Measurements from ENCODE around the gene ACTR3. TPM values are rescaled to one million over a fixed set of nuclear protein-coding genes. Genes with fewer than 3 reads are reported as not detected.

The ACTR3 gene
- total RNA-seq, 2 donors from 2014 or later = 466 to 661 TPM

DNA sequence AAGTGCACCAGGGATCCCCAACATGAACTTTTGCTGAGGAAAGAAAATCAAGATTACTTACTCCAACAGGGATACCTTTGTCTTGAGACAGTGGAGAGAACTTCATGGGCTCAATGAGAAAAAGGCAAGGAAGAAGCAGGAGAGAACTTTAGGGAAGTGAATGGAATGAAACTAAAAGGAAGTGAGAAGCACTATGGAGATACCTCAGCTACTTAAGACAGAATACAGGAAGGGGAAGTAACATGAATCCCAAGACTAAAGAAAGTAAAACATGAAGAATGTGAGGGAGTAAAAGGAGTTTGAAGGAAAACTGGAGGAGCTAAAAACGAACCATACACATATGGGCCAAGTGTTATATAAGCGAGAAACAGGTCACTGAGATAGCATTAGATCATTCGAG lies 32.4 kb upstream of the ACTR3 start:
- Mint-ChIP-seq H3K27me3 (no peaks in the 10 kb centered on the region), H3K9me3 (no peaks in the 10 kb centered on the region), H3K27ac (peak overlapping the region in 1 of 2 donors; percentile 0), H3K4me3 (no peak overlapping the region), H3K36me3 (peaks cover 7% of the 10 kb centered on the region), H3K4me1 (ENCODE audit: low read depth in 2 of 2) (peaks cover 6 to 8% of the 10 kb centered on the region in 2 donors)
- no peak for DNase-seq (ENCODE audit: low spot score)
- no peak for ATAC-seq

DNA sequence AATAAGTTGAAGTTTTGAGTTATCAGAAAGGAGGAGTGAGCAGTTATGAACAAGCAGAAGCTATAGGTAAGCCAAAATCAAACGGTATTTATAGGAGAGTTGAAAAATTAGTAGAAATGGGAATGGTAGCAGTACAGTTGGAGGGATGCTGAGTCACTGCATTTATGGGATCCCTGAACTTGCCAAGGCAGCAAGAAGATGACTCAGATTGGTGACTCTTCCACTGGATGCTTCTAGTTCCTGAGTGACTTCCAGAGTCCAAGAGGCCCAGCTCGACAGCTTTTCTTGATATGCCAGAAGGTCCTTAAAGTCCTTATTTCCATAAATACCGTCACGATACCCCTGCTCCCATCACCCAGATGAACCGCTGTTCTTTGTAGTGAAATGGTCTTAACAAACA lies 31.1 kb upstream of the ACTR3 start:
- Mint-ChIP-seq H3K27me3 (peaks cover 0 to 5% of the 10 kb centered on the region in 2 donors), H3K4me3 (no peak overlapping the region), H3K9me3 (no peaks in the 10 kb centered on the region), H3K36me3 (peaks cover 7% of the 10 kb centered on the region), H3K4me1 (ENCODE audit: low read depth in 2 of 2) (peaks cover 6 to 8% of the 10 kb centered on the region in 2 donors), H3K27ac (no peak overlapping the region)
- ATAC-seq (no peak), DNase-seq (ENCODE audit: low spot score) (no peak)

DNA sequence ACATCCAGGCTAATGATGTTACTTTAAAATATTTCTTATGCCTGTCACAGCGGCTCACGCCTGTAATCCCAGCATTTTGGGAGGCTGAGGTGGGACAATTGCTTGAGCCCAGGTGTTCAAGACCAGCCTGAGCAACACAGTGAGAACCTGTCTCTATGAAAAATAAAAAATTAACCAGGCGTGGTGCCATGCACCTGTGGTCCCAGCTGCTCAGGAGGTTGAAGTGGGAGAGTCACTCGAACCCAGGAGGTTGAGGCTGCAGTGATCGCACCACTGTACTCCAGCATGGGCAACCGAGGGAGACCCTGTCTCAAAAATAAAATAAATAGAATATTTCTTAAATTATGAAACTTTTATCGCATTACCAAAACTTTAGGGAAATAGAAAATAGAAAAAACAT lies 28.1 kb upstream of the ACTR3 start:
- Mint-ChIP-seq H3K27me3 (peaks cover 0 to 6% of the 10 kb centered on the region in 2 donors), H3K4me3 (no peak overlapping the region), H3K36me3 (peaks cover 7% of the 10 kb centered on the region), H3K9me3 (no peaks in the 10 kb centered on the region), H3K27ac (no peak overlapping the region), H3K4me1 (ENCODE audit: low read depth in 2 of 2) (peaks cover 3 to 8% of the 10 kb centered on the region in 2 donors)
- DNase-seq (ENCODE audit: low spot score) (no peak), ATAC-seq (no peak)

DNA sequence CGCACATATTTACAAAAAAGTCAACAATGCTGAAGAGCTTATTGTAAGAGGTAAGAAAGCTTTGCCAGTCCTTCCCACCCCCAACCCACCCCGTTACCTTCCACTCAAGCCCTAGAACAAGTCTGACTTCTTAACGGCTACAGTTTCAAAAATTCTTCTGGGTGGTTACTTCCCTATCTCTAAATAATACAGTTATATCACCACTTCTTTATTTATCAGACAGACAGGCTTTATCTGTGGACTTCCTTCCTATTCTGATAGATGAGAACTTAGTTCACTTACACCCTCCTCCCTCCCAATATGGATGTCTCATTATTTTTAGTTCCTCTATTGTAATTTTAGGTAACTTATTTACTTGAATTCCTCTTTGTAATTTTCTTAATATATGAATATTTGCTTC lies 26.7 kb upstream of the ACTR3 start:
- H3K9me3 Mint-ChIP-seq = no peaks in the 10 kb centered on the region
- peaks cover 0 to 3% of the 10 kb centered on the region in 2 donors for H3K4me1 Mint-ChIP-seq (ENCODE audit: low read depth in 2 of 2)
- H3K27me3 Mint-ChIP-seq = peaks cover 0 to 10% of the 10 kb centered on the region in 2 donors
- ATAC-seq (no peak), DNase-seq (ENCODE audit: low spot score) (no peak)
- H3K36me3 Mint-ChIP-seq = no peaks in the 10 kb centered on the region
- peak overlapping the region; percentile 3 for H3K4me3 Mint-ChIP-seq
- H3K27ac Mint-ChIP-seq = no peak overlapping the region

DNA sequence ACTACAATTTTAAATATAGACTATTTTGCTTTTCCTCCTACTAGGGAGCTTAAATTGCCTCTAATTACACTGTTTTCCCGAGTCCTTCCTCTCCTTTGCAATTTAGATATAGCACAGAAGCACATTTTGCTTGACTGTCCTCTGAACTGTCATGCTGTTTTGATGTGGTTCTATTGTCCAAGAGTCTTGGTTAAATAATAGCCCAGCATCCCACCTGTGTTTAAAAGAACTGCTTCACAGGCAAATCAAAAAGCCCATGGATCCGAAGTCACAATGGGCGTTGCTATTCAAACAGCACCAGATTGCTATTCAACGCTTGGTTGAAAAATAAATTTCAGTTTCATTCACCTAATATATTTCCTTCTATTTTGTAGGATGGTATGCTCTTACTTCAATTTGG lies 22.3 kb upstream of the ACTR3 start:
- Mint-ChIP-seq H3K4me1 (ENCODE audit: low read depth in 2 of 2) (peaks cover 5 to 12% of the 10 kb centered on the region in 2 donors), H3K27me3 (peaks cover 0 to 13% of the 10 kb centered on the region in 2 donors), H3K36me3 (no peaks in the 10 kb centered on the region), H3K9me3 (no peaks in the 10 kb centered on the region), H3K27ac (peak overlapping the region in 1 of 2 donors; percentile 7), H3K4me3 (no peak overlapping the region)
- DNase-seq (ENCODE audit: low spot score) (no peak), ATAC-seq (no peak)

DNA sequence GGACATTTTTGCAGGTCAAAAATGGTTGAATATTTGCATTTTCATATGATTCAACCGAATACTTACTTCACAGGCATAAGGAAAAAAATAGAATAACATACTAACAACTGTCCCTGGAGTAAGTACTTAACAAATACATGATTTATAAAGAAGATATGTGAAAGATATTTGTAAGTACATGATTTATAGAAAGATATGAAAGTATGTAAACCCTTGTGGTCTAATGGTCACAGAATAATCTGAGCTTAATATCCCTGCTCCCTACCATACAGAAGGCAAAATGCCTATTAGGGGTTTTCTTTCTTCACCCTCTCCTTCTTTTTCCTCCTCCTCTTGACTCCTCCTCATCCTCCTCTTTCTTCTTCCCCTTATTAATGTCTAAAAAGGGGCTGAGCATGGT lies 20.6 kb upstream of the ACTR3 start:
- peaks cover 11 to 17% of the 10 kb centered on the region in 2 donors for H3K4me1 Mint-ChIP-seq (ENCODE audit: low read depth in 2 of 2)
- H3K36me3 Mint-ChIP-seq = peaks cover 5% of the 10 kb centered on the region
- H3K4me3 Mint-ChIP-seq = no peak overlapping the region
- no peak for ATAC-seq
- no peaks in the 10 kb centered on the region for H3K9me3 Mint-ChIP-seq
- DNase-seq (ENCODE audit: low spot score) = no peak
- no peak overlapping the region for H3K27ac Mint-ChIP-seq
- peaks cover 0 to 7% of the 10 kb centered on the region in 2 donors for H3K27me3 Mint-ChIP-seq

DNA sequence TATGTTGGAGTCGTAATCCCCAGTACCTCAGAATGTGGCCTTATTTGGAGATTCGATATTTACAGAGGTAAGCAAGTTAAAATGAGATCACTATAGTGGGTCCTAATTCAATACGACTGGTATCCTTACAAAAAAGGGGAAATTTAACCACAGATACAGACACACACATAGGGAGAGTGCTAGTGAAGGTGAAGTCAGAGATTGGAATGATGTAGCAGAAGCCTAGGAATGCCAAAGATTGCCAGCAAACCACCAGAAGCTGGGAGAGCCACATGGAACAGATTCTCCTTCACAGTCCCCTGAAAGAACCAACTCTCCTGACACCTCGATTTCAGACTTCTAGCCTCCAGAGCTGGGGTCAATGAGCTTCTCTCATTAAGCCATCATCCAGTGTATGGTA lies 17.7 kb upstream of the ACTR3 start:
- Mint-ChIP-seq H3K4me3 (no peak overlapping the region), H3K36me3 (peaks cover 6% of the 10 kb centered on the region)

DNA sequence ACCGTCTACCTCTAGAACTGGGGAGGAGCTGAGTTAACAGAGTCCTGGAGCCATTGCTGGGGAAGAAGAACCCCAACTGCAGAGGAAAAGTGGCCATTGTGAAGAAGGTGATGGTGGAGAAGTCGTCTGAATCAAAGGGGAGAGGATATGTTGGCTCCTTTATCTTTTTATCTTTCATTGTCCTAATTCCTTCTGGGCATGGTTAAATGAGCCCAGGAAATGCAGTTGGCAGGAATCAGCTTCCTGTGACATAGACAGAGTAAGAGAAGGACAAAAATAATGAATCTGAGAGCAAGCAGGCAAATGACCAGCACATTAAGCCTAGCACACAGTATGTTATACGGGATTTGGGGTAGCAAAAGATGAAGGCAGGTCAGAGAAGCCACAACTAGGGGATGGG lies 16.0 kb upstream of the ACTR3 start:
- DNase-seq (ENCODE audit: low spot score) = no peak
- Mint-ChIP-seq H3K27ac (peak overlapping the region in 1 of 2 donors; percentile 20), H3K4me3 (no peak overlapping the region), H3K4me1 (ENCODE audit: low read depth in 2 of 2) (peaks cover 16 to 21% of the 10 kb centered on the region in 2 donors), H3K36me3 (peaks cover 6% of the 10 kb centered on the region), H3K9me3 (no peaks in the 10 kb centered on the region), H3K27me3 (no peaks in the 10 kb centered on the region)
- ATAC-seq = no peak

More for the DNA sequence above, 17.7 kb upstream of the ACTR3 start:
- H3K27ac Mint-ChIP-seq = no peak overlapping the region
- peaks cover 15 to 18% of the 10 kb centered on the region in 2 donors for H3K4me1 Mint-ChIP-seq (ENCODE audit: low read depth in 2 of 2)
- no peak for DNase-seq (ENCODE audit: low spot score)
- H3K27me3 Mint-ChIP-seq = peaks cover 0 to 7% of the 10 kb centered on the region in 2 donors
- no peak for ATAC-seq
- H3K9me3 Mint-ChIP-seq = no peaks in the 10 kb centered on the region

DNA sequence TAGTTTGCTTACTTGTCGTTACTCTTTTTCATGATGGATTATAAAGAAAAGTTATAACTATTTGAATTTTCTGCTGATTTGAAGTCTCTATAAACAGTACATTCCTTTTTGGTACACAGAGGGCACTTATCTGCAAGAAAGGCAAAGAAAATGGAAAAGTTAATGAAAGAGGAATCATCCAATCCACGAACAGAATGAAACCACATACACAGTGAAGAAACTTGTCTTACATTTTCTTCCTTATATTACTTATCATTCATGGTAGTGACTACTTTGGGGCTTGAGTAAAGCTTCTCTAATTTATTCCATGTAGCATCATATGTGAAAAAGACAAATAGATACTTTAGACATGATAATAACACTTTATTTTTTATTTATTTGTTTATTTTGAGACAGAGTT lies 14.8 kb upstream of the ACTR3 start:
- H3K4me3 Mint-ChIP-seq = no peak overlapping the region
- H3K27ac Mint-ChIP-seq = no peak overlapping the region
- no peaks in the 10 kb centered on the region for H3K27me3 Mint-ChIP-seq
- DNase-seq (ENCODE audit: low spot score) (no peak), ATAC-seq (no peak)
- peaks cover 16 to 23% of the 10 kb centered on the region in 2 donors for H3K4me1 Mint-ChIP-seq (ENCODE audit: low read depth in 2 of 2)
- no peaks in the 10 kb centered on the region for H3K9me3 Mint-ChIP-seq
- peaks cover 6% of the 10 kb centered on the region for H3K36me3 Mint-ChIP-seq

DNA sequence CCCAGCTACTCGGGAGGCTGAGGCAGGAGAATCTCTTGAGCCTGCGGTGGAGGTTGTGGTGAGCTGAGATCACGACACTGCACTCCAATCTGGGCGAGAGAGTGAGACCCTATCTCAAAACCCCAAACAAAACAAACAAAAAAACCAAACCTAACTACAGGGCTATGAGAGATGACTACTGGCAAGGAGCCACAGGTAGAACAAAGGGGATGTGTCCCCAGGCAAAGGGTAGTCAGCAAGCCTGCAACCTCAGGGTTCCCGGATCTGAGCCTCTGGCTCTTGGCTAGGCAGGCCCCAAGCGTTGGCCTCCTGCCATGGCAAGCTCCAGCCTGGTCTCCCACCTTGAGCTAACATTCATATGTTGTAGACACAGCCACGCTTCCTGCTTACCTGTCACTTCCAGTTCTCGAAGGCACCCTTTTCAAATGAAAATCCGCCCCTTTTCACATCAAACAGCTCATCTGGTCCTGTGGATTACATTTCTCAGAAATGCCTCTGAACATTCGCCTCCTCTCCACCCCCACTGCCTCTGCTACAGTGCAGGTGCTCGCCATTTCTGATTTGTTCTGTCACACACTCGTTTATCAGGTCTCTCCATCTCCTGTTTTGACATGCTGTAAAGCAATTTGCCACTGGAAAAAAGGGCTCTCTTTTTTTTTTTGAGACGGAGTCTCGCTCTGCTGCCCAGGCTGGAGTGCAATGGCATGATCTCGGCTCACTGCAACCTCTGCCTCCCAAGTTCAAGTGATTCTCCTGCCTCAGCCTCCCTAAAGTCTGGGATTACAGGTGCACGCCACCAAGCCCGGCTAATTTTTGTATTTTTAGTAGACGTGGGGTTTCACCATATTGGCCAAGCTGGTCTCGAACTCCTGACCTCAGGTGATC lies 13.1 kb upstream of the ACTR3 start:
- Mint-ChIP-seq H3K27ac (peak overlapping the region in 1 of 2 donors; percentile 46), H3K36me3 (peaks cover 6% of the 10 kb centered on the region), H3K4me1 (ENCODE audit: low read depth in 2 of 2) (peaks cover 16 to 28% of the 10 kb centered on the region in 2 donors), H3K4me3 (no peak overlapping the region), H3K9me3 (no peaks in the 10 kb centered on the region), H3K27me3 (no peaks in the 10 kb centered on the region)
- DNase-seq (ENCODE audit: low spot score) (no peak), ATAC-seq (peak; percentile 43 to 67)

DNA sequence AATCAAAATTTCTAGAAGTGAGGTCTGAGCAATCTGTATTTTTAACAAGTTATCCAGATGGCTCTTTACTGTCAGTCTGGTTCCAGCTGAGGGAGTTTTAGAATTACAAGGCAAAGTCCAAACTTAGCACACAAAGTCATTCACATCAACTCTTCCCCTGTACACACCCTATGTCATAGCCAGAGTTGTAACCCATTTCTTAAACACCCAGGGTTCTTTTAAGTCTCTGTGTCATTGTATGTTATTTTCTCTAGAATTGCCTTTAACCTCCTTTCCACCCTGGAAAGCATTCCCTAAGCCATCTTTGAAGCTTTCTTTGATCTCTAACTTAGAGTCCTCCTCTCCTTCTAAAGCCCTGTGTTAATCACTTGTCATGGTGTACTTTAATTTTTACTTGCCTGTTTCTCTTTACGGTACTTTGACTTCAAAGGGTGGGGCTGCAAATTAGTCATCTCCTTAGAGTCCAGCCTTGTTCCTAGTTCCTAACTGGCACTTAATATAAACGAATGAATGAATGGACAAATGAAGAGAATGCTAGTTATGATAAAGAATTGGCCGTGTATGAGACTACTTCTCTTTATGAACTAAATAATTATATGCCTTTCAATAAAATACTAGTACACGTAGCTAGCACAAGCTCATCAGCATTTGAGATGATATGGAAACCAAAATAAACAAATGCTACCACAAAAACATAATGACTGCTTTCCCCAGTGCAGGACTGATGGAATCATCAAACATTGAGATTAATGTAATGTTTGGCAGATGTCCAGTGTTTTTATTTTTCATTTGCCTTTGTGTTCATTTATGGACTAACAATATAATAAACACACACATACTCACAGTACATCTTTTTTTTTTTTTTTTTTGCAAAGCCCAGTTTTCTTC lies 11.9 kb upstream of the ACTR3 start:
- Mint-ChIP-seq H3K9me3 (no peaks in the 10 kb centered on the region), H3K36me3 (peaks cover 6% of the 10 kb centered on the region), H3K27me3 (no peaks in the 10 kb centered on the region), H3K4me1 (ENCODE audit: low read depth in 2 of 2) (peaks cover 16 to 30% of the 10 kb centered on the region in 2 donors), H3K4me3 (no peak overlapping the region), H3K27ac (peak overlapping the region; percentile 3 to 46)
- DNase-seq (ENCODE audit: low spot score) = no peak
- ATAC-seq = no peak

DNA sequence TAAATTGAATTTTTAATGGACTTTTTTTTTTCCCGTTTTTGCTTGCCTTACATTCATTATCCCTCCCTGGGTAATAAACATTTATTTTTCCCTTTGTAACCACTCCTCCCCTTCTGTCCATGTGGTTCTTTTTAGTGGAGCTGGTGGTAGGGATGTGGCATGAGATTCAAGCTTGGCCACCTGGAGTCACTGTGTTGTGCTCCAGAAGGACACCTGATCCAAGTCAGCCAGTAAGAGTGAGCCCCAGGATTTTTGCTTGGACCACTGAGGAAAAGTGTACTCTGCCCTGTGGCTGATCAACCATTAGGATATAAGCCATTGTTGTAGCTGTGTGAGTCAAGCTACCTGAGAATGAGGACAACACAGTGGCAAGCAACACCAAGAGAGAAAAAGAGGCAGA lies 11.1 kb upstream of the ACTR3 start:
- ATAC-seq (no peak), DNase-seq (ENCODE audit: low spot score) (no peak)
- Mint-ChIP-seq H3K4me1 (ENCODE audit: low read depth in 2 of 2) (peaks cover 14 to 33% of the 10 kb centered on the region in 2 donors), H3K36me3 (peaks cover 6% of the 10 kb centered on the region), H3K27ac (no peak overlapping the region), H3K9me3 (no peaks in the 10 kb centered on the region), H3K27me3 (no peaks in the 10 kb centered on the region), H3K4me3 (no peak overlapping the region)

DNA sequence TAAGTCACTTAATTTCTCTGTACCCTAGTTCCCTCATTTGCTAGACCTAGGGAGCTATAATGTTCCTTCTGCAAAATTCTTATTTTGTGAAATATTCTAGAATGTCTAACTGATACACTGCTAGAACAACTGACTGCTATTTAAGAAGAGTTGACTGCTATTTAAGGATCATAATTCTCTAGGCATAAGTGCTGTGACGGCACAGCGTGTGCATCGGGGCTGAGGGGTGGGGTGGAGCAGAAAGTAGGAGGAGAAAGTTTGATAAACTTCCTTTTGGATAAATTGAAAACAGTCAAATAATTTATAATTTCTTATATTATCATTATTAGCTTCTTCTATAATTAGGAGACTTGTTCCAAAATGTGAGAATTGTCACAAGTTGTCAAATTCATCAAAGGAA lies 10.4 kb upstream of the ACTR3 start:
- DNase-seq (ENCODE audit: low spot score) = no peak
- Mint-ChIP-seq H3K9me3 (no peaks in the 10 kb centered on the region), H3K4me1 (ENCODE audit: low read depth in 2 of 2) (peaks cover 10 to 27% of the 10 kb centered on the region in 2 donors), H3K27me3 (no peaks in the 10 kb centered on the region), H3K36me3 (no peaks in the 10 kb centered on the region), H3K27ac (no peak overlapping the region), H3K4me3 (no peak overlapping the region)
- ATAC-seq = no peak

Data from natural killer cell treated with Interleukin-12 subunit alpha and Interleukin-12 subunit beta and Interleukin-15 and Interleukin-18, amount 100 ng/mL, for 72 hours (primary cell).